Measurements from ENCODE around the gene CFAP298.
"Not testable (repeated sequence)": the region's sequence is repeated elsewhere in the genome, so short reads cannot be mapped to it uniquely, and the experiment has no call there.

Gene CFAP298, protein sequence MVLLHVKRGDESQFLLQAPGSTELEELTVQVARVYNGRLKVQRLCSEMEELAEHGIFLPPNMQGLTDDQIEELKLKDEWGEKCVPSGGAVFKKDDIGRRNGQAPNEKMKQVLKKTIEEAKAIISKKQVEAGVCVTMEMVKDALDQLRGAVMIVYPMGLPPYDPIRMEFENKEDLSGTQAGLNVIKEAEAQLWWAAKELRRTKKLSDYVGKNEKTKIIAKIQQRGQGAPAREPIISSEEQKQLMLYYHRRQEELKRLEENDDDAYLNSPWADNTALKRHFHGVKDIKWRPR

DNA sequence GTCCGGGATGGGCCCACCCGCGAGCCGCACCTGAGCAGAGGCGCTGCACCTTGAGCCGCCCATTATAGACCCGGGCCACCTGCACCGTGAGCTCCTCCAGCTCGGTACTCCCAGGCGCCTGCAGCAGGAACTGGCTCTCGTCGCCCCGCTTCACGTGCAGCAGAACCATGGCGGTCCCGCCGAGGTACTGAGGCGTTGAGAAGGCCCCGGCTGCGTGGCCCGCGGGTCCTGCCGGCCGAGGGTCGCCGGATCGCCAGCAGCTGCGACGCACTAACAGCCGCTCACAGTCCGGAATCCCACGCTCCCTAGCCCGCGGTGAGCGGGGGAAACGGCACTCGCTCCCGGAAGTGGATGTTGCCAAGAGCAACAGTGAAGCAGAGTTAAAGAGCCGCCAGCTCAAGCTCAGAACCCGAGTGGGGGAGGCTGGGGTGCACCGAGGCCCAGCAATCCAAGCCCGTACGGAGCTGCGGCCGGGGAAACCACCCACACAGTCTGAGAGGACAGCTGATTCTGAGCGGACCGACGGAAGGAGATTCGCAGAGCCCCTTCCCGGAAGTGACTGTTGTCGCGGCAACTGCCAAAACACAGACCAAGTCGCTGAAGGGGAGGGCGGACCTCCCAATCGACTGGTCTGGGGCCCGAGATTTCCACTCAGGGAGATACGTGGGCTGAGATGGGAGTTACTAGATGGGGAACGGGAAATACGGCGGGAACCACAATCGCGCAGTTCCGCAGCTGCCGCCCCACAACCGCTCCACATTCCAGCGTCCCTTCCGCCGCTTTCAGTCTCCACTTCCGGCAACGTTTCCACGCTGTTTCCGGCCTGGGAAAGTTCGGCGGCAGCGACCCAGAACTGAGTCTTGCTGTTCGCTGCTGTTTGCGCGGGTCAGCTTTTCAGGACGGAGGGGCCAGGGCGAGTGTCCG, at the start of gene CFAP298:
CFAP298 (minus strand) TSS at position 303 of the 924 bp plus-strand sequence; CDS start at position 169, 134 bp downstream.
- peak; percentile 95 for DNase-seq (ENCODE audit: low read depth, low spot score)

GRCh38 chr21:32661026-32661782, 49.0 kb upstream of the CFAP298 start:
- DNase-seq (ENCODE audit: low read depth, low spot score) = not testable (repeated sequence)

DNA sequence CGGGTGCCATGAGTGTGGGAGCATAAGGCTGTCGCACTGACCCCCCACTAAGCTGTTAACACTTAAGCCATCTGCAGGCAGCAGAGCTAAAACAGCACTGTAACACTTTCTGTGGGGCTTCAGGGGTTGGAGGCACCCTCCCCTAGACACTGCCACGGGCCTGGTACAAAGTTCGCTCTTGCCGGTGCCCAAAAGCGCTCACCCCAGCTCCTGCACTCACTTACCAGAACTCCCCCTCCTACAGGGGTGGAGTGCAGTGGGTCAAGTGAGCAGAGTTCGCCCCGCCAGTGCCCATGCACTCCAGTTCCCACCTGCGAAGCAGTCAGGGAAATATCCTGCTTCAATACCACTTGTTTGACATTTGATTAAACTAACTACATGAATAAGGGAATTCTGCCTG, 46.3 kb upstream of the CFAP298 start:
- no peak for DNase-seq (ENCODE audit: low read depth, low spot score)

GRCh38 chr21:32653326-32653901, 41.2 kb upstream of the CFAP298 start:
- DNase-seq (ENCODE audit: low read depth, low spot score) = peak; percentile 49

GRCh38 chr21:32648165-32648564, 36.0 kb upstream of the CFAP298 start:
- DNase-seq (ENCODE audit: low read depth, low spot score) = no peak

DNA sequence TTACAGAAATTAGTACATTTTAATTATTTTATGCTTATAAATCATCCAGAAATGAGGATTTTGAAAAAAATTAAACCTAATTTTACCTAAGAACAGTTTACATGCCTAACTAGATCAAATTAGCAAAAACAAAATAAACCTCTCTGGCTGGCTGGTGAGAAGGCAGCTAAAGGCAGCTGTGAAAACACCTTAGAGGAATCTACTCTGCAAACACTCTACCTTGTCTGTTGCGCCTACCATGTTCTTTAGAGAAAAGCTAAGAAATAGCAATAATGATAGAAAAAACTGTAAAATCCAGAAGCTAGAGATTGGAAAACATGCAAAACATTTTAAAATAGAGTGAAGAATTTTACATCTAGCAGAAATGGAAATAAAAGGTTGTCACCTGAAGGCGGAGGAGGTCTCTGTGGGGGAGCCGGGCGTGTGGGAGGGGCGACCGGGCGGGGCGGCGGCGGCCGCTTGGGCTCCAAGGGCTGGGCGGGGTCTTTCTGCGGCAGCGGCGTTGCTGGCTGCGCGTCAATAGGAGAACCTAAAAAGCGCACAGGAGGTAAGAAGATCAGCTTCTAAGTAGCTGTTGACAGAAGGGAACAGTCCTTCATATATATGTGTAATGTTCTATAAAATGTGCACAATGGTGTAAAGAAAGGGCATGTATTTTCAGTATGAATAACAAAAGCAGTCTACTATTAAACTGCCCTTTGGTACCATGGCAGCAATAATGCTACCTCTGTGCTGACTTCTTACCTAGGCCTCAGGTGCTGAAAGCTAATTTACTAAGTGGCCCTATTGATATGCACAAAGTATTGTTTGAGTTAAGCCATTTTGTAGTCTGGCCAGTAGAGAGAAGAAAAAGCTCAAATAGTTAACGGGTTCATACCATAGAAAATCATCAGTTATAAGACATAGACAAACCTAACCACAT, 33.3 kb upstream of the CFAP298 start:
- DNase-seq (ENCODE audit: low read depth, low spot score) = no peak

- no peak for DNase-seq (ENCODE audit: low read depth, low spot score)
These were observed 29.8 kb upstream of the CFAP298 start for GRCh38 chr21:32641710-32642698.

DNA sequence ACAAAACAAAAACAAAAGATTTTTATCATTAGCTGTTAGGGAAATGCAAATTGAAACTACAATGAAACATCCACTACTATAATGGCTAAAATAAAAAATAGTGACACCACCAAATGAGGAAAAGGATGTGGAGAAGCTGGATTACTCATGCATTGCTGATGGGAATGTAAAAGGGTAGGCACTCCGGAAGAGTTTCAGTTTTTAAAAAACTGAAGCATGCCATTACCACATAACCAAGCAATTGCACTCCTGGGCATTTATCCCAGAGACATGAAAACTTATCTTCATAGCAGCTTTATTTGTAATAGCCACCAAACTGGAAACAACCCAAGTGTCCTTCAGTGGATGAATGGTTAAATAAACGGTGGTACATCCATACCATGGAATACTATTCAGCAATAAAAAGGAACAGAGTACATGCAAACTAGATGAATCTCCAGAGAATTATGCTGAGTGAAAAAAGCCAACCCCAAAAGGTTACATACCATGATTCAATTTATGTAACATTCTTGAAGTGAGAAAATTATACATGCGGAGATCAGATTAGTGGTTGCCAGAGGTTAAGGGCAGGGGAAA, 14.5 kb upstream of the CFAP298 start:
- peak; percentile 29 for DNase-seq (ENCODE audit: low read depth, low spot score)

DNA sequence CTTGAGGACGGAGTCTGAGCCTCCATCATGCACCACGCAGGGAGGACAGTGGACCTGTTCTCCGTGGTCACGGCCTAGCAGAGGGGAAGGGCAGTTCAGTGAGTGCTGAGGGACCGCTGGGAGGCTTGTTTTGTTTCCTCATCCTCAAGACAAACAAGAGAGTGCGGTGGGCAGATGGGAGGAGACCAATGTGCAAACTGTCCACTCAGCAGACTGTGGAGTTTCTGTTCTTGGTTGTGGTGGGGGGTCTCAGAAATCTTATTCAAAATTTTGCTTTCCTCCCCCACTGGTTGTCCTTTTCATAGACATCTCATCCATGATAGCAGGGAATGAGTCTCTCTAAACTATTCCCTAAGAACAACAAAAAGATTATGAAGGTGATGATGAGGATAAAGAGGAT, 6.0 kb upstream of the CFAP298 start:
- DNase-seq (ENCODE audit: low read depth, low spot score) = not testable (repeated sequence)

GRCh38 chr21:32613436-32614043, 1.4 kb upstream of the CFAP298 start:
- DNase-seq (ENCODE audit: low read depth, low spot score) = no peak

GRCh38 chr21:32612999-32613337, 791 bp upstream of the CFAP298 start:
- no peak for DNase-seq (ENCODE audit: low read depth, low spot score)

DNA sequence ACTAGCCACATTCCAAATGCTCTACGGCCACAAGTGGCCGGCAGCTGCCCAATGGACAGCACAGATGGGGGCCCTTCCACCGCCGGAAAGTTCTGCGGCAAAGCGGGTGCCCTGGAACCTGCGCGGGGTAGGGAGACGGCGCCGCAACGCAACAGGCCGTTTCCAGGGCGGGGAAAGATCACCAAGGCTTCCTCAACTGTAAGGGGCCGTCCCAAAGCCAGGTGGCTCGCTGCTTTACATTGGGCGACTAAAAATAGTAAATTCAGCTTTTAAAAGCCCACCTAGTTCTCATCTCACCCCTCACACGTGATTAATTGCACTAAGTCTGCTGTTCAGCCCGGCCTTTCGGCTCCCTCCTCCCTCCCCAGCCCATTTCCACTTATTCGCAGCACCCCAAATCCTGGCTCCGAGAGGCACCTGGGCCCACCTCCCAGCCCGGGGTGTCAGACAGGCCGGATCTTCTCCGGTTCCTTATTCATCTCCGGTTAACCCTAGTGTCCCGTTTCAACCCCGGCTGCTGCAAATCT, 643 bp downstream of the CFAP298 start:
- peak; percentile 42 for DNase-seq (ENCODE audit: low read depth, low spot score)

DNA sequence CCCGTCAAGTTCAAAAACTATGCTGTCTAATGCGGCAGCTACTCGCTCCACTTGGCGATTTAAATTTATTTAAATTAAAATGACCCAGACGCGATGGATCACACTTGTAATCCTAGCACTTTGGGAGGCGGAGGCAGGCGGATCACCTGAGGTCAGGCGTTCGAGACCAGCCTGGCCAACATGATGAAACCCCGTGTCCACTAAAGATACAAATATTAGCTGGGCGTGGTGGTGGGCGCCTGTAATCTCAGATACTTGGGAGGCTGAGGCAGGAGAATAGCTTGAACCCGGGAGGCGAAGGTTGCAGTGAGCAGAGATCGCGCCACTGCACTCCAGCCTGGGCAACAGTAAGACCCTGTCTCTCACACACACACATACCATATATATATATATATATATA, 1.2 kb downstream of the CFAP298 start:
- DNase-seq (ENCODE audit: low read depth, low spot score) = not testable (repeated sequence)

- DNase-seq (ENCODE audit: low read depth, low spot score) = no peak
These were observed 3.3 kb downstream of the CFAP298 start for GRCh38 chr21:32608851-32609250.

- no peak for DNase-seq (ENCODE audit: low read depth, low spot score)
These were observed 6.7 kb downstream of the CFAP298 start for GRCh38 chr21:32605469-32605868.

DNA sequence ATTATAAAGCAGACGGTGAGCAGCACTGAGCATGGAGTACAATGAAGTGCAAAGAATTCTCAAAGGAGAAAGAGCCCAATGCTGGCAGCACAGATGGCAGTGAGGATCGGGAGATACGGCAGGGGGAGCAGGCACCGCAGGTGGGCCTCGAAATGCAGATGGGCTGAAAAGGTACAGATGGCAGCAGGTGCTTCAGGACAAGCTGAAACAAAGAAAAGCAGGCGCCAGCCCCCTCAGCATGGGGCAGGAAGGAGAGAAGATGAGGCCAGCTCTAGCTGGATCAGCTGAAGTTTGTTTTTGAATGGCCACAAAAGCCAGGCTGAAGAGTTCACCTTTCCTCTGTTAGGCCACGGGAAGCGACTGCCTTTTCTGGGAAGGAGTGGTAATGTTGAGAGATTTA, 7.7 kb downstream of the CFAP298 start:
- no peak for DNase-seq (ENCODE audit: low read depth, low spot score)

GRCh38 chr21:32603131-32603530, 9.0 kb downstream of the CFAP298 start:
- DNase-seq (ENCODE audit: low read depth, low spot score) = no peak

GRCh38 chr21:32602099-32602498, 10.1 kb downstream of the CFAP298 start:
- no peak for DNase-seq (ENCODE audit: low read depth, low spot score)
